ENCODE data around the gene BRI3.

DNA sequence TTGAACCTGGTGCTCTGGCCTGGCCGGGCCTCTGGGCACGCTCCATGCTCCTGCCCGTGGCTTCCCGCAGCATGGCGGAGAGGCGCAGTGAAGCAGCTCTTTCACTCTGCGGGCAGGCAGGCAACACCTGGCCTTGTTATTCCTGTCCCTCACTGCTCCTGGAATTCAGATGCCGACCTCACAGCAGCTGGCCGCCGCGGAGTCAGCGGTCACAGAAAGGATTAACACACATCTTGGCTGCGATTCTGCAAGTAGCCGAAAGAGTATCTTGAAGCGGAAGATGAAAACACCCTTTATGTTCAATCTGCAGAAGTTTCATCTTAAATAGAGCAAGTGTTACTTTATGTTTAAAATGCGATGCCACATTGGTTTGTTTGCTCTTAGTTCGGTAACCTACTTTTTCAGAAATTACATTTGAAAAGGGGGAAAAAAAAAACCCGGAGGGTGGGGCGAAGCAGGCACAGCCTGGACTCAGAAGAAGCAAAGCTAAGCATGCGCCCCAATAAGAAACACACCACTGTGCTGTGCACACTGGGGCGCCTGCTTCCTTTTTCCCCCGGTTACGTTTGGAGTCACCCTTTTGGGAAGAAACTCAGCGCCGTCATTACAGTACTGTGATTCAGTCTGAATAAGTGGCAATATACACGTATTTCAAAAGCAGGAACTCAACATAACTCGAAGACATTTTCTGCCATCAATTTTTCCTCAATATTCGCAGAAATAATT is 42.3 kb downstream of the BRI3 start:
- TF ChIP-seq EZH2phosphoT487 (IDR thresholded peaks at IDR 0.05; ENCODE audit: insufficient read depth, low read depth) (no peak), EZH2 (IDR thresholded peaks at IDR 0.05; ENCODE audit: insufficient read depth, poor library complexity, severe bottlenecking) (no peak)
